Breast epithelium (tissue), 4 donors: ENCODE results near the gene GHRL. TPM values are rescaled to one million over a fixed set of nuclear protein-coding genes. Genes with fewer than 3 reads are reported as not detected.

Experiments used
- DNase-seq, 2 donors: peaks; one replicate each; pipeline ENCODE4 v3.0.0-alpha.2; 2019; ENCODE audit warnings: low spot score in 2 of 2
- H3K27ac ChIP-seq, 2 donors: fragments of 200-600 bp; sonication (generic) in 1 of 2; one replicate each; pipeline ENCODE4 v1.5.1; 2016 to 2019; ENCODE audit warnings: mild to moderate bottlenecking in 1 of 2
- H3K27me3 ChIP-seq, 2 donors: fragments of 200-600 bp; sonication (generic) in 1 of 2; one replicate each; pipeline versions ENCODE4 v1.5.1 to v1.6.0; 2017 to 2019; ENCODE audit warnings: control low read depth in 1 of 2, mild to moderate bottlenecking in 1 of 2
- H3K36me3 ChIP-seq: fragments of 200-600 bp; one replicate; pipeline ENCODE4 v1.5.1; 2019
- H3K4me1 ChIP-seq, 2 donors: fragments of 200-600 bp; sonication (generic); one replicate each; pipeline ENCODE4 v1.5.1; 2016 to 2019; ENCODE audit warnings: control low read depth in 1 of 2
- H3K4me3 ChIP-seq, 3 donors: fragments of 200-600 bp; sonication (generic); 1 replicate in 2 of 3; 2 replicates in 1 of 3; pipeline ENCODE4 v1.5.1; 2016 to 2019; ENCODE audit warnings: mild to moderate bottlenecking in 3 of 3, moderate library complexity in 2 of 3
- H3K9me3 ChIP-seq, 2 donors: fragments of 200-600 bp; sonication (generic) in 1 of 2; one replicate each; pipeline ENCODE4 v1.5.1; 2016 to 2019; ENCODE audit warnings: control low read depth in 1 of 2
- CTCF ChIP-seq, 3 donors: fragments of 450-650 bp; IDR thresholded peaks; one replicate each; pipeline ENCODE4 v1.5.1; 2016 to 2017; ENCODE audit warnings: antibody characterized with exemption in 3 of 3, mild to moderate bottlenecking in 3 of 3, moderate library complexity in 3 of 3
- POLR2A ChIP-seq: fragments of 450-650 bp; IDR thresholded peaks from one replicate; pipeline ENCODE4 v1.6.1; 2016; ENCODE audit warnings: antibody characterized with exemption, mild to moderate bottlenecking, moderate library complexity
- POLR2AphosphoS5 ChIP-seq, 3 donors: sonication (generic); formaldehyde crosslinking; IDR thresholded peaks; one replicate each; pipeline ENCODE4 v1.6.1; 2017; ENCODE audit warnings: antibody characterized with exemption in 3 of 3
- intact Hi-C: fragments of 100-400 bp; cut with DNase I; formaldehyde crosslinking; loops from one replicate; pipeline ENCODE4 v1.15.1; 2023; ENCODE audit warnings: low total_unique reads
- total RNA-seq, 3 donors: library from RNA; depleted of rRNA; stranded (reverse); fragments of >200 nt; gene quantifications; one replicate each; pipeline ENCODE4 v1.1.0, GENCODE V29; 2016

GHRL gene
- total RNA-seq, 3 donors from 2014 or later = 0.66 to 1.0 TPM; not detected in 1

DNA sequence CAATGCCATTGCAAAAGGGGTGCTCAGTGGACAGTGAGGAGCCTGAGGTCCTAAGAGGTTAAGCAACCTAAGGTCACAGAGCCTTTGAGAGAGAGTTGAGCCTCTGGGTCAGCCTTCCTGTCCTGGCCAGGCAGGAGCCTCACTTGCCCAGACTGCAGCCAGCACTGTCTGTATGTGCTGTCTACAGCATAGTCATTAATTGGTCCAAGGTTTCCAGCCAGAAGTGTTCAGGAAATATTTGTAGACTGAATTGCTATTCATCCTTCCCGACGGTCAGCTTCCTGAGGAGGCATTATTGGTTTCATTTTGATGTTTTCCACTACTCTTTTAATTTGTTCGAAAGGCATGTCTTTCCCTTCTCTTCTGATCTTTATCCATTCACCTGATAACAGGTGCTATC is 20.1 kb upstream of the GHRL start:
- Histone ChIP-seq H3K27ac (no peak overlapping the region), H3K4me3 (no peak overlapping the region), H3K36me3 (peaks cover 25% of the 10 kb centered on the region), H3K4me1 (no peaks in the 10 kb centered on the region), H3K9me3 (no peaks in the 10 kb centered on the region), H3K27me3 (no peaks in the 10 kb centered on the region)
- TF ChIP-seq CTCF (IDR thresholded peaks at IDR 0.05) (no peak), POLR2A (no peak), POLR2AphosphoS5 (IDR thresholded peaks at IDR 0.05) (no peak)
- DNase-seq = no peak
- intact Hi-C loops = no loop called here

DNA sequence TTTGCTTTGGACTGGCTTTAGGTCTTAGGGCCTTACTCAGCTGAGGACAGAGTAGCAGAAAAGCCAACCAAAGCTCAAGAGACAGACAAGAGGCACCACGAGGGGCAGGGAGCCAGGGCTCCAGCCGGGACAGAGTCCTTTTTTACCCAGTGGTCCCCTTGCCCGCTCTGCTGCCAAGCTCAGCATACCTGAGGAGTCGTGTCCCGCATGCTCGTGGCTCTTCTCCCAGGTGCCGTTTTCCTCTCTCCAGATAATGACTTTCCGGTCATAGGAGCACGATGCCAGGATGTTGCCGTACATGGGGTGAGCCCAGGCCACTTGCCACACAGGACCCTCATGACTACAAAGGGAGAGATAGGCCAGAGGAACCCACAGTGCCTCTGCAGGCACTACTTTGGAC is 19.6 kb upstream of the GHRL start:
- Histone ChIP-seq H3K9me3 (no peaks in the 10 kb centered on the region), H3K27me3 (no peaks in the 10 kb centered on the region), H3K36me3 (peaks cover 25% of the 10 kb centered on the region), H3K27ac (no peak overlapping the region), H3K4me3 (no peak overlapping the region), H3K4me1 (no peaks in the 10 kb centered on the region)
- TF ChIP-seq POLR2A (no peak), POLR2AphosphoS5 (IDR thresholded peaks at IDR 0.05) (no peak), CTCF (IDR thresholded peaks at IDR 0.05) (no peak)
- DNase-seq = no peak
- intact Hi-C loops = no loop called here

GRCh38 chr3:10311710-10312109 is 19.0 kb upstream of the GHRL start:
- intact Hi-C loops = no loop called here
- H3K9me3 ChIP-seq = no peaks in the 10 kb centered on the region
- H3K36me3 ChIP-seq = peaks cover 25% of the 10 kb centered on the region
- no peak for TF ChIP-seq POLR2AphosphoS5 (IDR thresholded peaks at IDR 0.05)
- TF ChIP-seq CTCF (IDR thresholded peaks at IDR 0.05) = no peak
- TF ChIP-seq POLR2A = no peak
- H3K4me1 ChIP-seq = no peaks in the 10 kb centered on the region
- no peak overlapping the region for H3K4me3 ChIP-seq
- no peak for DNase-seq
- no peaks in the 10 kb centered on the region for H3K27me3 ChIP-seq
- H3K27ac ChIP-seq = no peak overlapping the region

DNA sequence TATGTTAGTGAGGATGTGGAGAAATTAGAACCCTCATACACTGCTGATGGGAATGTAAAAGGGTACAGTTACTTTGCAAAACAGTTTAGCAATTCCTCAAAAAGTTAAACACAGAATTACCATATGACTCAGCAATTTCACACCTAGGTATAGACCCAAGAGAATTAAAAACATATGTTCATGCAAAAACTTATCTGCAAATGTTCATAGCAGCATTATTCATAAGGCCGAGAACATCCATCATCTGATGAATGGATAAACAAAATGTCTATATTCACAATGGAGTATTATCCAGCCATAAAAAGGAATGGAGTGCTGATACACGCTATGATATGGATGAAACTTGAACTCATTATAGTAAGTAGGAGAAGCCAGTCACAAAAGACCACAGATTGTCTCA is 17.8 kb upstream of the GHRL start:
- TF ChIP-seq POLR2AphosphoS5 (IDR thresholded peaks at IDR 0.05) = no peak
- no peak for TF ChIP-seq POLR2A
- peaks cover 25% of the 10 kb centered on the region for H3K36me3 ChIP-seq
- H3K4me3 ChIP-seq = no peak overlapping the region
- no peaks in the 10 kb centered on the region for H3K27me3 ChIP-seq
- H3K27ac ChIP-seq = no peak overlapping the region
- H3K4me1 ChIP-seq = no peaks in the 10 kb centered on the region
- intact Hi-C loops = no loop called here
- H3K9me3 ChIP-seq = no peaks in the 10 kb centered on the region
- DNase-seq = no peak

DNA sequence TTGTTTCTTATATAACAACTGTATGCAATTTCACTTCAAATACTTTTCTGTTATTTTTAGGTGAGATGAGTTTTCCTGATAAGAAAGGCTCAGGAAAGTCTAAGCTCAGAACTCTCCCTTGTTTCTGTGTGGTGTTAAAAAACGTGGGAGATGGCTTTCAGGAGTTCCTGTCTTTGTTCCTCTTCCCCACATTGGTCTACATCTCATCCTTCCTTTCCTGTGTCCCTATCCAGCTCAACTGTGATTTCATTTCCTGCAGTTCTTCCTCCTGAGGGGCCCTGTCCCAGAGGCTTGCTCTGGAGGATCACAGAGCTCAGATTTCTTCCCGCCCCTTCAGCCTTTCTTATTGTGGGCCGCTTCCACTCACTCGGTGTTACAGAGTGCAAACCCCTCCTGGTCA is 17.0 kb upstream of the GHRL start:
- no peak for TF ChIP-seq CTCF (IDR thresholded peaks at IDR 0.05)
- TF ChIP-seq POLR2AphosphoS5 (IDR thresholded peaks at IDR 0.05) = no peak
- no peak for TF ChIP-seq POLR2A
- no peaks in the 10 kb centered on the region for H3K9me3 ChIP-seq
- no peak overlapping the region for H3K4me3 ChIP-seq
- DNase-seq = no peak
- no peak overlapping the region for H3K27ac ChIP-seq
- peaks cover 22% of the 10 kb centered on the region for H3K36me3 ChIP-seq
- no peaks in the 10 kb centered on the region for H3K4me1 ChIP-seq
- H3K27me3 ChIP-seq = no peaks in the 10 kb centered on the region
- intact Hi-C loops = no loop called here

DNA sequence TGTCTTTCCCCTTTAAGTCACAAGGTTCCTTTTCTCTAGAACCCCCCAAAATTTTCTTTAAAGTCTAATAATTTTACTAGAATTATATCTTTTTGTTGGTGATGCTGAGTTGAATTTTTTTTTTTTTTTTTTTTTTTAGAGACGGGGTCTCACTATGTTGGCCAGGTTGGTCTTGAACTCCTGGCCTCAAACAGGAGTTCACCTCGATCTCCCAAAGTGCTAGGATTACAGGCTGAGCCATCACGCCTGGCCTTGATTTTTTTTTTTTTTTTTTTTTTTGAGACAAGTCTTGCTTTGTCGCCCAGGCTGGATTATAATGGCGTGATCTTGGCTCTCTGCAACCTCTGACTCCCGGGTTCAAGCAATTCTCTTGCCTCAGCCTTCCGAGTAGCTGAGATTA is 15.9 kb upstream of the GHRL start:
- no peaks in the 10 kb centered on the region for H3K9me3 ChIP-seq
- no peak overlapping the region for H3K4me3 ChIP-seq
- peaks cover 14% of the 10 kb centered on the region for H3K36me3 ChIP-seq
- intact Hi-C loops = no loop called here
- no peak for DNase-seq
- no peak overlapping the region for H3K27ac ChIP-seq
- no peaks in the 10 kb centered on the region for H3K27me3 ChIP-seq
- H3K4me1 ChIP-seq = no peaks in the 10 kb centered on the region
- TF ChIP-seq POLR2AphosphoS5 (IDR thresholded peaks at IDR 0.05) = no peak
- no peak for TF ChIP-seq POLR2A
- no peak for TF ChIP-seq CTCF (IDR thresholded peaks at IDR 0.05)
